GM12801 (cell line): ENCODE data around the gene RAPSN.

Experiments used
- TF ChIP-seq, protein P1 (sequence below): IDR thresholded peaks from one replicate; pipeline ENCODE4 v1.5.1; 2011; ENCODE audit warnings: control low read depth; ENCODE audit not compliant: insufficient read length; ENCODE audit errors: extremely low read depth

Gene RAPSN

DNA sequence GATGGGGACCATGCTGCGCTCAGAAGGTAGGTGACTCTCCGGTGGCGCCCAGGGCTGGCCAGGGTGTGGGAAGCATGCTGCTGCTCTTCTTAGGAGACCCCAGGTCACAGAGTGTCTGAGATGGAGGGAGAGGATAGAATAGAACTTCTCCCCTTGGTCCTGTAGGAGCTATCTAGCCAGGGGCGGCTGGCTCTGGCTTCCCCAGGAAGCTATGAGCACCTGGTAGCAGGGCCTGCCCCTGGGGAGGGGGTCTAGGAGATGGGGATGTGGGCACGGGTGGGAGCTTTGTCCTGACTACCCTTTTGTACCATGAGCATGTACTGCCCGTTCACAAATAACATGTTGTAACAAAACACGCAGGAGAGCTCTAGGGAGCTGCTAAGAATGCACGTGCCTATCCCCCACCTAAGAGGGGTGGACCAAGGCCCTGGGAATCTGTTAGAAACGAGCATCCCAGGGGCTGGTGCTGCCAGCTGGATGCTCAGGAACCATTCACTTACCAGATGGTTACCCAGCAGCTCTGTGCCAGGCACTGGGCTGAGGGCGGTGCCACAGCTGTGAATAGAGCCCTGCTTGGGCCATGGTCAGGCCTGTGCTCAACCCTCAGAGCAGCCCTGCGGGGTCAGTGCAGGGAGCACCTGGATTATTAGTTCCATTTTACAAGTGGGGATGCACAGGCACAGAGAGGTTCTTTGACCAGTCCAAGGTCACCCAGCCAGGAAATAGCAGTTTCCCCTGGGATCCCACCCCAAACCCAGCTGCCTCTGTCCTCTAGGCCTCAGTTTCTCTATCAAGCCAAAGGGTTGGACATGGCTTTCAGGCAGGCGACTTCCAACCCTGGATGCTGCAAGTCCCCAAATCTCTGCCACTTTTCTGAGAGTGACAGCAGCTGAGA, 38.3 kb downstream of the RAPSN start:
- TF ChIP-seq, protein P1, sequence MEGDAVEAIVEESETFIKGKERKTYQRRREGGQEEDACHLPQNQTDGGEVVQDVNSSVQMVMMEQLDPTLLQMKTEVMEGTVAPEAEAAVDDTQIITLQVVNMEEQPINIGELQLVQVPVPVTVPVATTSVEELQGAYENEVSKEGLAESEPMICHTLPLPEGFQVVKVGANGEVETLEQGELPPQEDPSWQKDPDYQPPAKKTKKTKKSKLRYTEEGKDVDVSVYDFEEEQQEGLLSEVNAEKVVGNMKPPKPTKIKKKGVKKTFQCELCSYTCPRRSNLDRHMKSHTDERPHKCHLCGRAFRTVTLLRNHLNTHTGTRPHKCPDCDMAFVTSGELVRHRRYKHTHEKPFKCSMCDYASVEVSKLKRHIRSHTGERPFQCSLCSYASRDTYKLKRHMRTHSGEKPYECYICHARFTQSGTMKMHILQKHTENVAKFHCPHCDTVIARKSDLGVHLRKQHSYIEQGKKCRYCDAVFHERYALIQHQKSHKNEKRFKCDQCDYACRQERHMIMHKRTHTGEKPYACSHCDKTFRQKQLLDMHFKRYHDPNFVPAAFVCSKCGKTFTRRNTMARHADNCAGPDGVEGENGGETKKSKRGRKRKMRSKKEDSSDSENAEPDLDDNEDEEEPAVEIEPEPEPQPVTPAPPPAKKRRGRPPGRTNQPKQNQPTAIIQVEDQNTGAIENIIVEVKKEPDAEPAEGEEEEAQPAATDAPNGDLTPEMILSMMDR = no peak

GRCh38 chr11:47409440-47410369, 39.2 kb downstream of the RAPSN start:
- TF ChIP-seq, protein P1 = no peak

GRCh38 chr11:47408598-47409439, 40.1 kb downstream of the RAPSN start:
- TF ChIP-seq, protein P1 = no peak

- TF ChIP-seq, protein P1 = no peak
Measured at GRCh38 chr11:47407746-47408590, 41.0 kb downstream of the RAPSN start, which contains the start of gene SLC39A13. TSS of gene SLC39A13 (plus strand) at chr11:47408590. CDS start at chr11:47410095, 1,505 bp downstream.

- TF ChIP-seq, protein P1 = no peak
Measured at GRCh38 chr11:47406896-47407745, 41.8 kb downstream of the RAPSN start.

DNA sequence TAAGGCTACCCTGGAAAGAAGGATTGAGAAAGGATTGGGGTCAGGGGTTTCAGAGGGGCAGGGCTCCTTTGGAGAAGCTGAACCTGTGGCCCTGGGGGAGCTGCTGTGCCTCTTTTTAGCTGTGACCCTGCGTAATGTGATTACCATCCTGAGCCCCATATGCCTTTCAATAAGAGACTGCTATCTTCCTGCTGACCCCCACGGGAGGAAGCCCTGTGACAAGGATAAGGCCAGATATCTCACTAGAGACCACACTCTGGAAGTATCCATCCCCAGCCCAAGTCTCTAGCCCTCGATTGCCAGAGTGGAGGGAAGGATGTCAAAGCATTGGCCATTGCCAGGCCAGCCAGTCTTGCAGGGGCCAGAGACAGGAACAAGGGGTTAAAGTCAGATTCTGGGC, 45.4 kb downstream of the RAPSN start:
- TF ChIP-seq, protein P1 = no peak
